ENCODE measurements around the gene THBS2.

DNA sequence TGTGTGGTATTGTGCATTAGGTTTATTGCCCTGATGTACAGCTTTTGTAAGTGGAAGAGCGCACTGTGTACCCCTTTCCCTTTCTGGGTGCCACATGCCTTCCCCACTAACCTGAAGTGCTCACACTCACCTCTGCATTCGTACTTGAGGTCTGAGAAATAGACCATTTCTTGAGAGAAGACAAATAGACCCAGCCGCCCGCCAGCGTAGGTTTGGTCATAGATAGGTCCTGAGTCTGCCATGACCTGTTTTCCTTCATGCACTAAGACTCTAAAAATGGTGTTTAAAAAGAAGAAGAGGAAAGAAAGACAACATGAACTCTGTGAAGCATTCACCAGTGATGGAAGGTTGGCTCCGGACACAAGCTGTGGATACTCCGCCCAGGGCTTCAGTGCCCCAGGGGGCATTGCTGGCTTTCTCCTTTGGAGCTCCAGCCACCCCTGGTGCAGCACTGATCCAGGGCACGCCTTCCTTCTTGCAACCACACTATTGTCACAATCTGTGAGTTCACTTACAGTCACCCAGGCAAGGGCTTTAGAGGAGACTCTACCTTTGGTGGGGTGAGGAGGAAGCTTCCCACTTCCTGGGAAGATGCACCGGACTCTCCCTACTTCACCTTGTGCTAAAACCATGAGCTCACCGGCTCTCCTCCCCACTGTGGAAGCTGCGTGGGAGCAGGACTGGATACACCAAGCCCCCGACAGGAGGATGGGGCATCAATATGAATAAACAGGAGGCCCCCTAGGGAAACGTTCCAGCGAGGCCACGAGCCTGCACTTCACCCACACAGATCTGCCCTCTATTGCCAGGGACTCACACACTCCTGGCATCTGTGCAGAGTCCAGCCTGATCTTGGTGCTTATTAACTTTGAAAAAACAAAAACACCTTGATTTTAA, 33.3 kb downstream of the THBS2 start:
- TF ChIP-seq ARNTL (CRISPR knock-in tag; IDR thresholded peaks at IDR 0.05; ENCODE audit: borderline replicate concordance, low read depth) (no peak), ISL1 (CRISPR knock-in tag; IDR thresholded peaks at IDR 0.05) (no peak), POU6F1 (CRISPR knock-in tag; IDR thresholded peaks at IDR 0.05; ENCODE audit: borderline replicate concordance, low read depth) (no peak), RARB (CRISPR knock-in tag; IDR thresholded peaks at IDR 0.05) (no peak), ZFP30 (CRISPR knock-in tag; IDR thresholded peaks at IDR 0.05) (no peak), PPARA (CRISPR knock-in tag; IDR thresholded peaks at IDR 0.05; ENCODE audit: borderline replicate concordance) (no peak), ZNF70 (CRISPR knock-in tag; IDR thresholded peaks at IDR 0.05) (no peak), OSR1 (CRISPR knock-in tag; IDR thresholded peaks at IDR 0.05) (no peak)
